GM23338 (cell line): ENCODE results near the gene BICRAL. TPM values are rescaled to one million over a fixed set of nuclear protein-coding genes. Genes with fewer than 3 reads are reported as not detected.

Source experiments
- ATAC-seq: fragments of 200-7000 bp; cut with Tn5 transposase; 3 replicates; pipeline ENCODE4 v1.9.1; 2020
- DNase-seq: peaks from one replicate; pipeline ENCODE4 v3.0.0-alpha.2; 2015; ENCODE audit warnings: low spot score
- H2AFZ ChIP-seq: fragments of 200-600 bp; sonication (generic); 2 replicates; pipeline ENCODE4 v1.8.0; 2016; ENCODE audit warnings: antibody characterized with exemption, mild to moderate bottlenecking, moderate library complexity
- H3F3A ChIP-seq: fragments of 200-600 bp; sonication (generic); replicated peaks from 2 replicates; pipeline ENCODE4 v1.8.0; 2017; ENCODE audit warnings: antibody characterized with exemption, mixed run types, low read depth
- H3K27ac ChIP-seq: fragments of 200-600 bp; sonication (generic); 2 replicates; pipeline ENCODE4 v1.6.1; 2016; ENCODE audit warnings: low read depth
- H3K27me3 ChIP-seq: fragments of 200-600 bp; sonication (generic); 2 replicates; pipeline ENCODE4 v1.8.0; 2016; ENCODE audit warnings: mild to moderate bottlenecking, mixed run types, moderate library complexity; ENCODE audit not compliant: insufficient read depth
- H3K36me3 ChIP-seq: fragments of 200-600 bp; sonication (generic); 2 replicates; pipeline ENCODE4 v1.8.0; 2016; ENCODE audit warnings: mild to moderate bottlenecking; ENCODE audit not compliant: insufficient read depth
- H3K4me1 ChIP-seq: fragments of 200-600 bp; sonication (generic); 2 replicates; pipeline ENCODE4 v1.8.0; 2016; ENCODE audit warnings: mild to moderate bottlenecking, moderate library complexity; ENCODE audit not compliant: insufficient read depth
- H3K4me2 ChIP-seq: fragments of 200-600 bp; sonication (generic); 2 replicates; pipeline ENCODE4 v1.7.1; 2017; ENCODE audit warnings: mixed run types
- H3K4me3 ChIP-seq: fragments of 200-600 bp; sonication (generic); 2 replicates; pipeline ENCODE4 v1.6.1; 2016; ENCODE audit warnings: mixed run types
- H3K79me2 ChIP-seq: fragments of 200-600 bp; sonication (generic); replicated peaks from 2 replicates; pipeline ENCODE4 v1.8.0; 2017; ENCODE audit warnings: mild to moderate bottlenecking; ENCODE audit not compliant: insufficient read depth
- H3K9me2 ChIP-seq: fragments of 200-600 bp; sonication (generic); 2 replicates; pipeline ENCODE4 v1.8.0; 2017; ENCODE audit not compliant: insufficient read depth
- H4K20me1 ChIP-seq: fragments of 200-600 bp; sonication (generic); replicated peaks from 2 replicates; pipeline ENCODE4 v1.8.0; 2017; ENCODE audit warnings: mild to moderate bottlenecking; ENCODE audit not compliant: insufficient read depth
- H3K27ac Mint-ChIP-seq: 2 replicates; pipeline ENCODE4 v1.8.0; 2020; ENCODE audit warnings: inconsistent platforms, mild to moderate bottlenecking, moderate library complexity, mixed read lengths
- H3K27me3 Mint-ChIP-seq: 3 replicates; pipeline ENCODE4 v1.8.0; 2022; ENCODE audit warnings: low read depth, mild to moderate bottlenecking, moderate library complexity, mixed read lengths, inconsistent platforms; ENCODE audit not compliant: insufficient read depth, poor library complexity
- H3K36me3 Mint-ChIP-seq: 3 replicates; pipeline ENCODE4 v1.8.0; 2021; ENCODE audit warnings: low read depth, mild to moderate bottlenecking, inconsistent platforms, moderate library complexity, mixed read lengths
- H3K4me1 Mint-ChIP-seq: 3 replicates; pipeline ENCODE4 v1.8.0; 2020; ENCODE audit warnings: mild to moderate bottlenecking, inconsistent platforms, mixed read lengths
- H3K4me3 Mint-ChIP-seq: 3 replicates; pipeline ENCODE4 v1.8.0; 2021; ENCODE audit warnings: moderate library complexity, mild to moderate bottlenecking, inconsistent platforms, mixed read lengths
- H3K9me3 Mint-ChIP-seq: 3 replicates; pipeline ENCODE4 v1.8.0; 2020; ENCODE audit warnings: moderate library complexity, mild to moderate bottlenecking, inconsistent platforms, mixed read lengths
- JUNB ChIP-seq: IDR thresholded peaks from one replicate; pipeline ENCODE4 v1.6.1; 2016; ENCODE audit warnings: antibody characterized with exemption; ENCODE audit not compliant: unreplicated experiment
- POLR2AphosphoS5 ChIP-seq: IDR thresholded peaks from 2 replicates; pipeline ENCODE4 v1.6.1; 2016; ENCODE audit warnings: antibody characterized with exemption, low read depth
- REST ChIP-seq: IDR thresholded peaks from one replicate; pipeline ENCODE4 v1.6.1; 2018; ENCODE audit warnings: antibody characterized with exemption; ENCODE audit not compliant: unreplicated experiment
- ZNF114 ChIP-seq: fragments of 250-450 bp; sonication (Bioruptor Pico); IDR thresholded peaks from 2 replicates; pipeline ENCODE4 v1.5.0; 2020; ENCODE audit warnings: mild to moderate bottlenecking, moderate library complexity
- polyA plus RNA-seq: library from polyadenylated mRNA; unstranded; fragments of >200 nt; fragmentation: Nextera tagmentation; extraction: Ambion mirVana; gene quantifications from 2 replicates; pipeline ENCODE4 v1.2.1, GENCODE V29; 2016
- total RNA-seq: library from RNA; depleted of rRNA; stranded (reverse); fragments of >200 nt; shearing (Covaris generic); gene quantifications from 2 replicates; pipeline ENCODE4 v1.2.3, GENCODE V29; 2014

Gene BICRAL
- total and polyA plus RNA-seq, 2 experiments from 2014 or later, result 3.4 to 11.7 TPM

GRCh38 chr6:42783177-42783875 is 1.5 kb downstream of the BICRAL start:
- no peaks in the 10 kb centered on the region for H3K9me3 Mint-ChIP-seq
- Histone ChIP-seq H3F3A (0 out of 2 replicates have a peak, but pooled peaks cover 1% of the 10 kb centered on the region), H3K4me1 (peaks cover 29% of the 10 kb centered on the region), H3K4me2 (peak overlapping the region; percentile 70), H3K4me3 (peak overlapping the region; percentile 68), H3K27me3 (no peaks in the 10 kb centered on the region), H4K20me1 (no peaks in the 10 kb centered on the region), H2AFZ (no peak overlapping the region), H3K27ac (peak overlapping the region; percentile 100), H3K36me3 (no peaks in the 10 kb centered on the region), H3K79me2 (peaks cover 52% of the 10 kb centered on the region), H3K9me2 (no peaks in the 10 kb centered on the region)
- H3K4me3 Mint-ChIP-seq, result peak overlapping the region; percentile 93
- DNase-seq (peak; percentile 73), ATAC-seq (peak; percentile 57)
- H3K4me1 Mint-ChIP-seq, result peaks cover 20% of the 10 kb centered on the region
- peaks cover 13% of the 10 kb centered on the region for H3K36me3 Mint-ChIP-seq
- peaks cover 26% of the 10 kb centered on the region for H3K27me3 Mint-ChIP-seq
- TF ChIP-seq REST, result peak; percentile 7
- peak; percentile 81 for TF ChIP-seq POLR2AphosphoS5
- TF ChIP-seq ZNF114, result no peak
- peak overlapping the region; percentile 99 for H3K27ac Mint-ChIP-seq

- Mint-ChIP-seq H3K9me3 (no peaks in the 10 kb centered on the region), H3K27ac (peak overlapping the region; percentile 99), H3K4me1 (peaks cover 21% of the 10 kb centered on the region), H3K4me3 (peak overlapping the region; percentile 93), H3K36me3 (peaks cover 16% of the 10 kb centered on the region), H3K27me3 (peaks cover 26% of the 10 kb centered on the region)
- Histone ChIP-seq H3K4me3 (peak overlapping the region; percentile 68), H4K20me1 (no peaks in the 10 kb centered on the region), H3K79me2 (peaks cover 59% of the 10 kb centered on the region), H3K27ac (peak overlapping the region; percentile 100), H3F3A (no peaks in the 10 kb centered on the region), H2AFZ (no peak overlapping the region), H3K27me3 (no peaks in the 10 kb centered on the region), H3K4me1 (peaks cover 36% of the 10 kb centered on the region), H3K4me2 (peak overlapping the region; percentile 70), H3K36me3 (no peaks in the 10 kb centered on the region), H3K9me2 (no peaks in the 10 kb centered on the region)
- DNase-seq, result no peak
- no peak for ATAC-seq
- TF ChIP-seq JUNB, result no peak
Observed at GRCh38 chr6:42783876-42784642, 2.2 kb downstream of the BICRAL start.
